Embryonic facial prominence (tissue), 1 donor: Measurements from ENCODE around the gene GPD1L.
"Not testable (repeated sequence)": the region's sequence is repeated elsewhere in the genome, so short reads cannot be mapped to it uniquely, and the experiment has no call there.

Experiments used
- DNase-seq: peaks from one replicate; pipeline ENCODE4 v3.0.0-alpha.2; 2016; ENCODE audit errors: extremely low spot score

The GPD1L gene

DNA sequence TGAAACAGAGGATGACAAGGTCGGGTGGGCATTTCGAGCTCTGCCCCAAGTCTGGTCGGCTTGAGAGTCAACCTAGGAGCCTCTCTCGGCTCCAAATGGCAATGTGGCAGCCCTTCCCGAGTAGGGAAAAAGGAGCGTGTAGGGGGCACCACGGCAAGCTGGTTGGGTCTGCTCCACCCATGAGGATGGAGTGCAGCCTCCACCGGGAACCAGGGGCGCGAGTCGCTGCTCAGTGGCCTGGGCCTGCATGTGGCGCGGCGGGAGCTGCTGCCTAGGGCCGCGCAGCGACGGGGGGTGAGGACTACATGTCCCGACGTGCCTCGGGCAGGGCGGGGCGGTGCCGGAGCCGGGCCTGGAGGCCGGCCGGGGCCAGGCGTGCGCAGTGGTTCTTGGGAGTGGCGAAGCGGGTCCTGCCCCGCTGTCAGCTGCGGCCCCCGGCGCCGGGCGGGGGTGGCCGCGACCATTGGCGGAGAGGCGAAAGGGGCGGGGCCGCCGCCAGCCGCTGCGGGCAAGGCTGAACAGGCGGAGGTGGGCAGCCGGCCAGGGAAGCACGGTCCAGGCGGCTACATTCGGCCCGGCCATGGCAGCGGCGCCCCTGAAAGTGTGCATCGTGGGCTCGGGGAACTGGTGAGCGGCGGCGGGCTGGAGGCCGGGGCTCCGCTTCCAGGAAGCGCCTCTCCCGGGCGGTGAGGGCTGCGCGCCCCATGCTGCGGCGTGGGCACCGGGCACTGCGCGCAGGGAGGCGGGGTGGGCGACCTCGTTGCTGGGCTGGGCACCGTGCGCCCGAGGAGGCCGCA, at the start of gene GPD1L:
GPD1L (plus strand) TSS at position 489 of the 797 bp plus-strand sequence; CDS start at position 581, 92 bp downstream.
- peak; percentile 53 for DNase-seq

DNA sequence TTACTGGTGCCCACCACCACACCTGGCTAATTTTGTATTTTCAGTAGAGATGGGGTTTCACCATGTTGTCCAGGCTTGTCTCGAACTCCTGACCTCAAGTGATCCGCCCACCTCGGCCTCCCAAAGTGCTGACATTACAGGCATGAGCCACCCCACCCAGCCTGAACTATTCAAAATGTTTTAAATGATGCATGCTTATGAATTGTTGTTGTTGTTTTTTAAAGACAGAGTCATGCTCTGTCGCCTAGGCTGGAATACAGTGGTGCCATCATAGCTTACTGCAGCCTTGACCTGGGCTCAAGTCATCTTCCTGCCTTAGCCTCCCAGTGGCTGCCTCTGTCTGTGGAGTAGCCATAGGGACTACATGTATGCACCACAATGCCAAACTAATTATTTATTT, 48.0 kb upstream of the GPD1L start:
- DNase-seq: not testable (repeated sequence)

DNA sequence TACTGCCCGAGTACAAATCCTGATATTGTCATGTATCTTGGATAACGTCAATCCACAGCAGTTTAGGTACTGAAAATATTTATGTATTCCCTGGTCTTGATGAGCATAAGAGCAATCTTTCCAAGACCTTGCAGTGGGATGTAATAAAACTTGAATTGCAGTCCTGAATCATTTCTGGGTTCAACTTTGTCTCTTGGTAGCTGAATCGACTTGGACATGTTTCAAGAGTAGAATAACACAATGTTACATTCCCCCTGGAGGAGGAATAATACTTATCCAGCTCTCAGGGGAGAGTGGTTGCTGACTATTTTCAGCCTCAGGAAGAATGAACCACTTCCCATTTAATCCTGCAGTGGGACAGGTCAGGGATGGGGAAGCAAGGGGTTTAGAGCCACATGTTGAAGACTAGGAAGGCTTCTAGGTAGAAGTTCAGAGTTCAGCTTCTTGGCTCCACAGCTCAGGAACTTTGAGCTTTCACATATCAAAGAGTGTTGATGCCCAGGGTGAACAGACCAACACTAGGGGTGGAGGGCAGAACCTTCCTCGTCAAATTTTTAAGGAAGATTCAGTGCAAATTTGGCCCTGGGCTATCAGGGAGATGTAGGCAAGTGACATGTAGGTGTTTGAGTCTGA, 43.4 kb upstream of the GPD1L start:
- DNase-seq: no peak

DNA sequence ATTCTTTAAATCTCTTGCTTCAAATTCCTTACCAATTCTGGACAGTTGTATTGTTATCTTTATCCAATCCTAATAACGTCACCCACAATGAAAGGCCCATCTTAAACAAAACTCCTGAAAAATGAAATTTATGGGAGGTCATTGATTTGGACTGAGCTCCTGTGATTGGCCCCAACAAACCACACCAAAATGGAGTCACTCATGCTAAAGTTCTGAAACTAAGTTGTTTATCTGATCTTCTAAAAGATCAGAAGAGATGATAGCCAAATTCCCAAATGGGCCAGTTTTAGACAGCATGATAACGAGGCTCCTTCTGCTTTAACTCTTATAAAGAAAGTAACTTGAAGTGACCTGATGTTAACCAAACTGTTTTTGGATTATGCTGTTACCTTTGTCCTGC, 39.7 kb upstream of the GPD1L start:
- no peak for DNase-seq

DNA sequence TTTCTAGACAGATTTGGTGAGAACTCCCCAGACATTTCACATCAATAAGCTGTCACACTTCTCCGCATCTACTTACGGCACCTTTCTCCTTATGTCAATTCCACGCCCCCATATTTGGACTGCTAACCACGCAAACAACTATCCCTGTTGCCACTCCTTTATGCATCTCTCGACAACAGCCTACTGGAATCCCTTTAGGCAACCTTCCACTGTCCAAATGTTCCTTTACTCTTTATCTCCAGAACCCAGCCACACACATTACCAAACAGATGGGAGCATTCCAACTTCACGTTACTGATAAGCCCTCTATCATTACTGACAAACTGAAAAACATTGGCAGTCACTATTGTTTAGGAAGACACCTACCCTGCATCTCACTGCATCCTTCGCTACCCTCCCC, 32.2 kb upstream of the GPD1L start:
- not testable (repeated sequence) for DNase-seq

DNA sequence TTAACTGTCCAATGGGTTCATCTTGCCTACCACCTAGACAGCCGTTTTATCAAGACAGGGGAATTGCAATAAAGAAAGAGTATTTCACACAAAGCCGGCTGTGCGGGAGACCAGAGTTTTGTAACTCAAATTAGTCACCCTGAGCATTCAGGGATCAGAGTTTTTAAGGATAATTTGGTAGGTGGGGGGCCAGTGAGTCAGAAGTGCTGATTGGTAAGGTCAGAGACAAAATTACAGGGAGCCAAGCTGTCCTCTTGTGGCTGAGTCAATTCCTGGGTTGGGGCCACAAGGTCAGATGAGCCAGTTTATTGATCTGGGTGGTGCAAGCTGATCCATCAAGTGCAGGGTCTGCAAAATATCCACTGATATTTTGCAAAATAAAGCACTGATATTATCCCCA, 29.9 kb upstream of the GPD1L start:
- DNase-seq: no peak

DNA sequence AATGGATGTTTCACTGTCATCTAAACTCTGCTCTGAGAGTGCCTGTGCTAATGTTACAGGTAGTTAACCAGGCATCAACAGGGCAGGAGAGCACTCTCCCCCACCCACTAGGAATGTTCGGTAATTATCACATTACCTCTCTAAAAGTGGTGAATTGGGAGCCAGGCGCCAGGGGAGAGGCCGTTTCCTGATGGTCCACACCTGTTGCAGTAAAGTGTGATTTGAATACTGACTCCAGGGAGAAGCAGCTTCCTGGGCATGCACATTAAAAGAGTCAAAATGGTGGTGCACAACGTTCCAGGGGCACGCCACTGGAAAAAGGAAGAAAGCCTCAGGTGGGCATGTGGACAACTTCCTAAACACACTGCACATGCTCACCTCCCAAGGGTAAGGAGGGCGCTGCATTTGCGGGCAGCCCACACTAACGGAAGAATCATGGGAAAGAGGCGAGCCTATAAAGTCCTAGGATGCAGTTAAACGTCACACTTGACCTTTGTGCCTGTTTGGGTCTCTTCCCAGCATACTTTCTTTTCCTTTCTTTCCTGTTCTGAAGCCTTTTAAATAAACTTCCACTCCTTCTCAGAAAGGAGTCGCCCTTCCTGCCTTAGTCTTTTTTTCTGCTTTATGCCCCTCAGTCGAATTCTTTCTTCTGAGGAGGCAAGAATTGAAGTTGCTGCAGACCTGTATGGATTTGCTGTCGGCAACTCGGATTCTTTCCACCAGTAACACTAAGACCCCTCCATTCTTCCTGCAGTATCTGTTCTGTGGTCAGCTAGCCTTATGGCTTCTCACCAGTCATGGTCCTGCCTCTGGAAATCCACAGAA, 28.9 kb upstream of the GPD1L start:
- no peak for DNase-seq

DNA sequence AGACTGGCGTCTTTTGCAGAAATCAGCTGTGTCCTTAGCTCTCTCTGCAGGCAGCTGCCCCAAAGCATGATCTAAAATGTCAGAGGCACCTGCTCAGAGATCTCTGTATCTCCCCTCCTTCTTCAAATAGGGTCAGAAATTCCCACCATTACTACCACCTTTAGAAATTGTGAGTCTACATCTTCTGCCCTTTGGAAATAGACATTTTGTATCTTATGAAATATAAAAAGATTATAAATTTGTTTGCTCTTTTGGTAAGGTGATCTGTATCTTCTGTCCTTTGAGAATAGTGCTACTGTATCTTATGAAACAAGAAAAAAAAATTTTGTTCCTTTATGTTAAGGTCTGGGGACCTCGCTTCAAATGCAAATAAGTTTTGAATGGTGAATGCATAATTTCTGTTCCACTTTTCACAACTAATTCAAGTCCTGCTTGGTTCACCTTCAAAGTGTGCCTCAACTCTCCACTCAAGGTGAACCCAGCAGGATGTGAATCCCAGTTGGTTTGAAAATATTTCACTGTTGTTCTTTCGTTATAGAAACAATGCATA, 28.3 kb upstream of the GPD1L start:
- DNase-seq: no peak

DNA sequence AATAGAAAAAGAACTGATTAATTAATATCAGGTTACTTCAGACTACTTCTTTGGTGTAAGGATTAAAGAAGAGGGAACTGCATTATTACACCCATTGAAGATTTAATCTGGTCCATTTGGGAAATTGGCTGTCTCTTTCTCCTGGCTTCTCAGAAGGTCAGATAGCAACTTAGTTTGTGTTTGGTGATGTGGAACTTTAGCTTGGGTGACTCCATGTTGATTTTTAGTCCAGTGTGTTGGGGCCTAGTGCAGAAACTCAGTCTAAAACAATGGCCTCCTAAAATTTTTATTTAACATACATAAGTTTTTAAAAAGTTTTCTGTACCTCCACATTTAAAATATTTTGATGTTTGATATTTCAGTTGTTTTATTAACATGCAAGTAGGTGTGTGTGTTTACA, 27.6 kb upstream of the GPD1L start:
- no peak for DNase-seq

DNA sequence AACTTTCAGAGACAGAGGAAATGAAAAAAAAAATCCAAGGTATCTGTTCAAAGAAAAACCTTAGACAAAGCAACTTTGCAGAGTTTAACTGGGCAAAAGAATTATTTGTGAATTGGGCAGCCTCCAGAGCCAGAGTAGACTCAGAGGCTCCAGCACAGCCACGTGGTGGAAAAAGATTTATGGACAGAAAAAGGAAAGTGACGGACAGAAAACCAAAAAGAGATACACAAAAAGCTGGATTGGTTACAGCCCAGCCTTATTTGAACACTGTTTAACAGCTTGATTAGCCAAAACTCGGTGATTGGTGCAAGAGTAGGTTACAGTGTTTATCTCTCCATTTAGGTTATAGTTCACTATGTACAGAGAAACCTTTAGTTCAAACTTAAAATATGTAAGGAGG, 23.7 kb upstream of the GPD1L start:
- DNase-seq: no peak

DNA sequence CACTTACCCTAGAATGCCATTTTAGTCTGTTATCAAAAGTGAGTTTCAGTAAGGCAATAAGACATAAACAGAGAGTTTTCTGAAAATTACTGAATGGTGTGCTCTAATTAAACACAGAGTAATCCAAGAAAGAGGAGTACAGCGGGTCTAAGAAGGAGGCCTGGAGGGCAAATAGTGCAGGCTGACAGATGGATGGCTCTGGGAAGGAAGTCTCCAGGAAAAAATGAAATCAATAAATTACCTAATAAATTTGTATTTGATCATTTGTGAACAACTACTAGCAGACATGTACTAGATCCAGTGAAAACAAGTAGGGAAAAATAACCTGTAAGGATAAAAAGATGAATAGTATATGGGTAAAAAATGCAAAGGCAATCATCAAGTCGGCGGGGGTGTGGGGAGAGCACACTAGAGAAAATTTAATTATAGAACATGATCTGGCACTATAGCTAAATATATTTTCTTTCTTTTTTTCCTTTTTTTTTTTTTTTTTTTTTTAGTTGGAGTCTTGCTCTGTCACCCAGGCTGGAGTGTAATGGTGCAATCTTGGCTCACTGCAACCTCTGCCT, 22.6 kb upstream of the GPD1L start:
- DNase-seq: no peak

DNA sequence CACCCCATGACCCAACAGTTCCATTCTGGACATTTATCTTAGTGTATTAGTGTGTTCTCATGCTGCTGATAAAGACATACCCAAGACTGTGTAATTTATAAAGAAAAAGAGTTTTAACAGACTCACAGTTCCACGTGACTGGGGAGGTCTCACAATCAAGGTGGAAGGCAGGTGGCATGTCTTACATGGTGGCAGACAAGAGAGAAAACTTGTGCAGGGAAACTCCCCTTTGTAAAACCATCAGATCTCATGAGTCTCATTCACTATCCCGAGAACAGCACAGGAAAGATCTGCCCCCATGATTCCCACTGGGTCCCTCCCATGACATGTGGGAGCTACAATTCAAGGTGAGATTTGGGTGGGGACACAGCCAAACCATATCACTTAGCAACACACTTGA, 21.6 kb upstream of the GPD1L start:
- DNase-seq: no peak

DNA sequence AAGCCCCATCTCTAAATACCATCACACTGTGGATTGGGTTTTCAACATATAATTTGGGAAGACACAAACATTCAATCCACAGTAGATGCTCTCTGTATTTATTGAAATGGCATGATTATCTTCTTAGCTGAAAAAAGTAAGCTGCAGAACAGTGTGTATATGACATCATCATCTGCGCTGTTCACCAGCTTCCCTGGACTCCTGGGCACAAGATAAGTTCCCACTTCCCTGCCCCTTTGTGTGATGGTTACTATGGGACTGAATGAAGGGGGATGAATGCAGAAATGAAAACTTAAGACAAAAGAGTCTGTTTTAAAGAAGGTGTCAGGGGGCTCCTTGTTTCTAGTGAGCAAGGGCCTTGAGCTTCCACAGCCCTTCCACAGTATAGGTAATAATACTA, 20.0 kb upstream of the GPD1L start:
- DNase-seq: no peak

DNA sequence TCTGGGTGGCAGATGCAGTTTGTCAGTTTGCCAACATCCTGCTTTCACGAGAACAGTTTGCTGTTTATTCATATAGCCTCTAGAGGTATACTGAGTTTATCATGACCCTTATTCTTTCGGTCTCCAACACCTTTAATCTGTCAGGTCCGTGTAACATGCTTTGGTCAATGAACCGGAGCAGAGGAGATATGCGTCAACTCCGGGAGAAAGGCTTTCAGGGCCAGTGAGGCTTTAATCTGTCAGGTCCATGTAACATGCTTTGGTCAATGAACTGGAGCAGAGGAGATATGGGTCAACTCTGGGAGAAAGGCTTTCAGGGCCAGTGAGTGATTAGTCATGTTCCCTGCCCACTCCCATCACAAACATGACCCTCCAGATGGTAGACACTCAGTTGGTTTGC, 16.9 kb upstream of the GPD1L start:
- DNase-seq: no peak

DNA sequence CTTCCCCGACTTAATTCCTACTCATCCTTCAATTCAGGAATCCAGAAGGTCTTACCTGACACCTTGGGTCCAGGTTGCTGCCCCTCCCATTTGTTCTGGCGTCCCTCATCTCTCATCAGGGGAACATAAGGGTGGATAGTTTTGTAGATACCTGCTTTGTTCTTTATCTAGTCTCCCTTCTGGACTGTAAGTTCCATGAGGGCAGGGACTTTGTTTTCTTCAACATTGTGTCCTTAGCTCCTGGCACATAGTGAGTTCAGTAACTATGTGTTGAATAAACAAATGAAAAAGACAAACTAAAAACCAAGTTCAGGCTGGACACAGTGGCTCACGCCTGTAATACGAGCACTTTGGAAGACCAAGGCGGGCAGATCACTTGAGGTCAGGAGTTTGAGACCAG, 13.2 kb upstream of the GPD1L start:
- no peak for DNase-seq

DNA sequence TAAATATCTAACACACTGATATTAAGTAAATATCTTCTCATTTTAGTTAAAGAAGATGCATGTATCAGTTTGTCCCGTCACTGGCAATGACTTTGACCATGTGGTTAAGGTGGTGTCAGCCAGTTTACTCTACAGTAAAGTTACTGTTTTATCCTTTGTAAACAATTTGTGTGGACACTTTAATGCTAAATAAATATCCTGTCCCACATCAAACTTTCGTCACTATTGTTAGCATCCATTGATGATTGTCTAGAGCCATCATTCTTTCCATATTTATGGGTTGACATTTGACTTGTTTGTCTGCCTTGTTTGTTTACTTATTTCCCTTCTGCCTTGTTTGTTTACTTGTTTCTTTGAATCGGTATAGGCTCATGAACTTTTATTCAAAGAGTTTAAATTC, 11.0 kb upstream of the GPD1L start:
- DNase-seq: no peak

DNA sequence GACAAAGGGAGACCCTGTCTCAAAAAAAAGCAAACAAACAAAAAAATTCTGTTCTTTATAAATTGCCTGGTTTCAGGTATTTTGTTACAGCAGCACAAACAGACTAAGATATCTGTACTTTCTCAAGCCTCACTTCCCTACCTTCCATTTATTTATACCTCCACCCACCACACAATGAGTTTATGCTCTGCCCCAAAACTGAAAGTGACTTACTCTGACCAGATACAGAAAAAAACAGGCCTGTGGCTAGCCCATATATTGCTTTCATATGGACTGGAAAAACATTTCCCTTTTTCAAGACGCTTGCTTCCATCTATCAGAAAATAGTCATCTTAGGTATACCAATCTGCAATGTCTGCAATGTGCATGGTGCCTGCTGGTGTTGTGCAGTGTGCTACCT, 8.7 kb upstream of the GPD1L start:
- no peak for DNase-seq

DNA sequence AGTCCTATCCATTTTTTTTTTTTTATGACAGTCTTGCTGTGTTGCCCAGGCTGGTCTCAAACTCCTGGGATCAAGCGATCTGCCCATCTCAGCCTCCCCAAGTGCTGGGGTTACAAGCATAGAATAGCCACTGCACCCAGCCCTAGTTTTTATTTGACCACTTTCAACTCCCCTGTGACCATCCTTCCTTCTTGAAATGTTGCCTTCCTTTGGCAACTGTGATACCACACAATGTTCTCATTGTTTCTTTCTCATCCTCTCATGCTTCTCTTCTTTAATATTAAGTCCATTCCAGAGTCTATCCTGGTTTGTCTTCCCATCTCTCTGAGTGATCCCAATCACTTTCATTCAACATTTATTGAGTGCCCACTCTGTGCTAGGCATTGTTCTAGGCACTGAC, 7.9 kb upstream of the GPD1L start:
- DNase-seq: no peak

DNA sequence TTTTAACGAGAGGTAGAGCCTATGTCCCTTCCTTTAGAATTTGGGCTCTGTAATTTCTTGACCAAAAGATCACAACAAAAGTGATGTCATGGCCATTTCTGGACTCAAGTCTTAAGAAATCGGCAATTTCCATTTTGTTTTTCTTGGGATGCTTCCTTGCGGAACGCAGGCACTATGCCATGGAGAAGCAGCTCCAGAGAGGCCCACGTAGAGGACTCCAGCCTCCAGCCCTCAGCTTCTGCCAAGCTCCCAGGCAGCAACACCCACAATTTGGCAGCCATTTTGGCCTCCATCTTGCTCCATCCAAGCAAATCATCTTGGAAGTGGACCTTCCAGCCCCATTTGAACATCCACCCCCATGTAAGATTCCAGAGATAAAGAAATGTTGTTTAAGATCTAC, 6.0 kb upstream of the GPD1L start:
- no peak for DNase-seq

DNA sequence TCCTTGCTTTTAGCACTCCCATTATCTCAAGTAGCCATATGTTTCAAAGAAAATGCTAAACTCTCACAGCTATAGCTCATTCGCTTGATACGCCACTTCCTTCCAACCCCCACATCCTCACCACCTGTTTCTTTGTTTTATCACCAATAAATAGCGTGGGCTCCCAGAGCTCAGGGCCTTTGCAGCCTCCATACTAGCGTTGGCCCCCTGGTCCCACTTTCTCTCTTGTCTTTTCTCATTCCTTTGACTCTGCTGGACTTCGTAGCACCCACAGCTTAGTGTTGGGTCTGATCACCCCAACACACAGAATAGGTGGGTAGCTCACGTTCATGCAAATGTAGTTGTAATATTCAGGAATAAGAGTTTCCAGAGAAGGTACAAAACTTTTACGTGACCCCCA, 4.1 kb upstream of the GPD1L start:
- no peak for DNase-seq

DNA sequence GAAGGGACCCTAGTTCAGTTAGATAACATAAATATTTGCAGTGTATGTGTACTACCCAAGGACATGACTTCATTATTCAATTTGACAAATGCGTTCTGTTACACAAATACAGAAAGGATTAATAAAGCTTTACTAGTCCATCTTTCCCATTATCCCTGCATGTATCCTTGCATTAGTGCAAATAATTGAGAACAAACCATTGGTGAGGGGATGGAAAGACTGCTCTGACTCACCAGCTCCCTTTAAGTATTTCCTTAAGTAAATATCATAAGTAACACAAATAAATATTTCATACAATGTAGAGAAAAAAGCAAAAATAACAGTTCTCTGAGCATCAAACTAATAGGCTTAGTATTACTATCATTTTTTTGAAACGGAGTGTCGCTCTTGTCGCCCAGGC, 1.9 kb upstream of the GPD1L start:
- no peak for DNase-seq
